Panc1 (cell line): ENCODE measurements around the gene ZNF33A. TPM values are rescaled to one million over a fixed set of nuclear protein-coding genes. Genes with fewer than 3 reads are reported as not detected.
A peak's percentile ranks its signal among the peaks of the same experiment; 100 is the strongest.

ENCODE experiments used
- ATAC-seq: fragments of 200-7000 bp; cut with Tn5 transposase; 2 replicates; pipeline ENCODE4 v1.9.1; 2020; ENCODE audit warnings: mild to moderate bottlenecking, moderate library complexity
- BruUV-seq: library from RNA; stranded (reverse); fragments of 400-500 nt; replicated peaks from 2 replicates; lab custom pipeline; 2021; lab: Mats Ljungman, UMichigan
- CTCF ChIA-PET: fragments of 300-600 bp; sonication (Branson Sonifier 250); formaldehyde crosslinking; loops from one replicate; lab custom pipeline; 2022; ENCODE audit warnings: antibody characterized with exemption; lab: Charles Lee
- POLR2A ChIA-PET: fragments of 300-600 bp; sonication (Branson Sonifier 250); formaldehyde crosslinking; loops from one replicate; lab custom pipeline; 2022; ENCODE audit warnings: antibody characterized with exemption; lab: Charles Lee
- DNase-seq: peaks from one replicate; pipeline ENCODE4 v3.0.0-alpha.2; 2010; ENCODE audit warnings: low read depth, low spot score
- H3K27ac ChIP-seq: 2 replicates; pipeline ENCODE4 v1.5.1; 2011; ENCODE audit warnings: mild to moderate bottlenecking, low read length, inconsistent platforms
- H3K27me3 ChIP-seq: fragments of 200-500 bp; sonication (Bioruptor generic); 2 replicates; pipeline ENCODE4 v1.6.0; 2014; ENCODE audit warnings: low read length, inconsistent platforms; ENCODE audit not compliant: control insufficient read depth, insufficient read depth
- H3K36me3 ChIP-seq: fragments of 200-500 bp; sonication (Bioruptor generic); 2 replicates; pipeline ENCODE4 v1.5.1; 2014; ENCODE audit warnings: inconsistent platforms, mild to moderate bottlenecking, low read length, moderate library complexity; ENCODE audit not compliant: control insufficient read depth, insufficient read depth
- H3K4me1 ChIP-seq: 2 replicates; pipeline ENCODE4 v1.5.1; 2011; ENCODE audit warnings: inconsistent platforms, mild to moderate bottlenecking, low read length, moderate library complexity; ENCODE audit not compliant: control insufficient read depth, insufficient read depth
- H3K4me3 ChIP-seq, 2 experiments: 2 replicates each; pipeline ENCODE4 v1.5.1; 2011 to 2012; ENCODE audit warnings: low read depth in 2 of 2, low read length in 2 of 2, mild to moderate bottlenecking in 2 of 2, inconsistent platforms in 1 of 2, moderate library complexity in 1 of 2
- H3K9me3 ChIP-seq: fragments of 200-500 bp; sonication (Bioruptor generic); 2 replicates; pipeline ENCODE4 v1.5.1; 2014; ENCODE audit warnings: low read depth, mild to moderate bottlenecking, inconsistent platforms, low read length, moderate library complexity; ENCODE audit not compliant: control insufficient read depth, insufficient read depth
- CTCF ChIP-seq: fragments of 450-650 bp; IDR thresholded peaks from 2 replicates; pipeline ENCODE4 v1.5.1; 2017; ENCODE audit warnings: mild to moderate bottlenecking
- POLR2AphosphoS5 ChIP-seq: IDR thresholded peaks from 2 replicates; pipeline ENCODE4 v1.6.1; 2012; ENCODE audit warnings: mild to moderate bottlenecking, low read depth, low read length, moderate library complexity
- REST ChIP-seq, 2 experiments: IDR thresholded peaks; 2 replicates each; pipeline ENCODE4 v1.6.1; 2011 to 2012; ENCODE audit warnings: low read depth in 2 of 2, control low read depth in 1 of 2, low read length in 1 of 2, mild to moderate bottlenecking in 1 of 2, moderate library complexity in 1 of 2; ENCODE audit not compliant: insufficient read depth in 1 of 2
- SIN3A ChIP-seq: IDR thresholded peaks from 2 replicates; pipeline ENCODE4 v1.6.1; 2012; ENCODE audit warnings: low read depth, mild to moderate bottlenecking, low read length, moderate library complexity, borderline replicate concordance; ENCODE audit not compliant: insufficient read depth
- TCF7L2 ChIP-seq: IDR thresholded peaks from 2 replicates; pipeline ENCODE4 v1.6.1; 2011; ENCODE audit warnings: mild to moderate bottlenecking, low read depth, low read length, inconsistent platforms
- in situ Hi-C: cut with HindIII; loops from 2 replicates; pipeline ENCODE4 v1.10.0; 2016; ENCODE audit warnings: low sequenced_read_pairs, low pct_unique_long_range_greater_than_20kb
- intact Hi-C: fragments of 100-400 bp; cut with micrococcal nuclease; formaldehyde crosslinking; loops from one replicate; pipeline ENCODE4 v1.10.0; 2022; ENCODE audit not compliant: unreplicated experiment
- total RNA-seq: library from RNA; stranded (reverse); gene quantifications from one replicate; pipeline ENCODE4 v1.2.1, GENCODE V29; 2021; ENCODE audit not compliant: unreplicated experiment

ZNF33A gene
- total RNA-seq, 1 experiment from 2014 or later = 16.9 TPM

- in situ Hi-C loops (no loop called here), intact Hi-C loops (no loop called here)
- ChIA-PET POLR2A (no interaction called here), CTCF (interaction anchor here (0.6 kb wide), 1 partner anchor 14 kb away, joined by 3 read pairs; no protein-coding TSS in a partner anchor)
- DNase-seq (no peak), ATAC-seq (no peak)
- no peaks in the 10 kb centered on the region for H3K9me3 ChIP-seq
- BruUV-seq = no TSS peak
- no peaks in the 10 kb centered on the region for H3K4me1 ChIP-seq
- H3K27ac ChIP-seq = no peak overlapping the region
- TF ChIP-seq CTCF (no peak), SIN3A (no peak), REST (IDR thresholded peaks at IDR 0.05; ENCODE audit: insufficient read depth in 1 of 2, low read depth in 2 of 2, low read length in 1 of 2) (no peak), POLR2AphosphoS5 (no peak), TCF7L2 (no peak)
- H3K4me3 ChIP-seq = no peak overlapping the region
- no peaks in the 10 kb centered on the region for H3K36me3 ChIP-seq
- no peaks in the 10 kb centered on the region for H3K27me3 ChIP-seq
These were observed 38.1 kb upstream of the ZNF33A start for GRCh38 chr10:37972396-37972795.

- TF ChIP-seq TCF7L2 (no peak), CTCF (no peak), POLR2AphosphoS5 (no peak), REST (IDR thresholded peaks at IDR 0.05; ENCODE audit: insufficient read depth in 1 of 2, low read depth in 2 of 2, low read length in 1 of 2) (no peak), SIN3A (no peak)
- CTCF ChIA-PET = interaction anchor here (0.6 kb wide), 1 partner anchor 11 kb away, joined by 3 read pairs; no protein-coding TSS in a partner anchor
These were observed 35.0 kb upstream of the ZNF33A start for GRCh38 chr10:37975401-37975991.

More at GRCh38 chr10:37975401-37975991, 35.0 kb upstream of the ZNF33A start:
- Histone ChIP-seq H3K27me3 (no peaks in the 10 kb centered on the region), H3K36me3 (no peaks in the 10 kb centered on the region), H3K4me1 (no peaks in the 10 kb centered on the region), H3K9me3 (no peaks in the 10 kb centered on the region), H3K4me3 (peak overlapping the region; percentile 67 to 71), H3K27ac (peak overlapping the region; percentile 80)
- intact Hi-C loops = no loop called here
- DNase-seq (no peak), ATAC-seq (no peak)
- BruUV-seq = TSS peak; percentile 64
- in situ Hi-C loops = no loop called here
- POLR2A ChIA-PET = no interaction called here
